Osteoblast (primary cell): ENCODE data around the gene NFIA. TPM values are rescaled to one million over a fixed set of nuclear protein-coding genes. Genes with fewer than 3 reads are reported as not detected.

Experiments used
- DNase-seq: peaks from one replicate; pipeline ENCODE4 v3.0.0; 2011; ENCODE audit warnings: low spot score, mixed read lengths; ENCODE audit not compliant: insufficient read length; ENCODE audit errors: missing footprints
- H2AFZ ChIP-seq: 2 replicates; pipeline ENCODE4 v1.6.0; 2011; ENCODE audit warnings: mild to moderate bottlenecking, low read length
- H3K27ac ChIP-seq: 2 replicates; pipeline ENCODE4 v1.5.1; 2011; ENCODE audit warnings: mild to moderate bottlenecking, low read depth, low read length, moderate library complexity
- H3K27me3 ChIP-seq: 2 replicates; pipeline ENCODE4 v1.6.0; 2012; ENCODE audit warnings: mild to moderate bottlenecking, control low read depth, inconsistent platforms, low read length, moderate library complexity; ENCODE audit not compliant: insufficient read depth
- H3K36me3 ChIP-seq: 2 replicates; pipeline ENCODE4 v1.5.1; 2011; ENCODE audit warnings: mild to moderate bottlenecking, low read length, control low read depth, moderate library complexity; ENCODE audit not compliant: insufficient read depth
- H3K4me1 ChIP-seq: 2 replicates; pipeline ENCODE4 v1.5.1; 2011; ENCODE audit warnings: mild to moderate bottlenecking, low read length, control low read depth, moderate library complexity; ENCODE audit not compliant: insufficient read depth
- H3K4me2 ChIP-seq: 2 replicates; pipeline ENCODE4 v1.6.0; 2011; ENCODE audit warnings: mild to moderate bottlenecking, low read length; ENCODE audit not compliant: insufficient read depth
- H3K4me3 ChIP-seq: fragments of 200-600 bp; sonication (generic); 3 replicates; pipeline ENCODE4 v1.5.1; 2012; ENCODE audit warnings: mild to moderate bottlenecking, low read length, inconsistent platforms; ENCODE audit not compliant: insufficient read depth
- H3K79me2 ChIP-seq: 2 replicates; pipeline ENCODE4 v1.6.0; 2012; ENCODE audit warnings: mild to moderate bottlenecking, low read length, control low read depth, inconsistent platforms; ENCODE audit not compliant: insufficient read depth
- H3K9me3 ChIP-seq: 2 replicates; pipeline ENCODE4 v1.5.1; 2011; ENCODE audit warnings: low read depth, low read length, control low read depth
- H4K20me1 ChIP-seq: 2 replicates; pipeline ENCODE4 v1.6.0; 2012; ENCODE audit warnings: mild to moderate bottlenecking, low read length, control low read depth; ENCODE audit not compliant: insufficient read depth
- total RNA-seq: library from RNA; depleted of rRNA; stranded (reverse); fragments of >200 nt; gene quantifications from 2 replicates; pipeline ENCODE4 v1.2.3, GENCODE V29; 2012
- TF ChIP-seq, protein P1 (sequence below): IDR thresholded peaks from 2 replicates; pipeline ENCODE4 v1.5.1; 2011; ENCODE audit warnings: mild to moderate bottlenecking, low read depth, low read length, moderate library complexity; ENCODE audit errors: extremely low read depth

NFIA gene
- total RNA-seq, 1 donor, result 7.2 TPM

GRCh38 chr1:61300899-61301298 is 218.5 kb downstream of the NFIA start:
- no peaks in the 10 kb centered on the region for H3K27me3 ChIP-seq
- no peaks in the 10 kb centered on the region for H4K20me1 ChIP-seq
- H3K27ac ChIP-seq, result no peak overlapping the region
- H3K36me3 ChIP-seq, result no peaks in the 10 kb centered on the region
- no peak overlapping the region for H2AFZ ChIP-seq
- no peaks in the 10 kb centered on the region for H3K9me3 ChIP-seq
- H3K4me1 ChIP-seq, result peaks cover 9% of the 10 kb centered on the region
- no peak overlapping the region for H3K4me2 ChIP-seq
- TF ChIP-seq, protein P1, sequence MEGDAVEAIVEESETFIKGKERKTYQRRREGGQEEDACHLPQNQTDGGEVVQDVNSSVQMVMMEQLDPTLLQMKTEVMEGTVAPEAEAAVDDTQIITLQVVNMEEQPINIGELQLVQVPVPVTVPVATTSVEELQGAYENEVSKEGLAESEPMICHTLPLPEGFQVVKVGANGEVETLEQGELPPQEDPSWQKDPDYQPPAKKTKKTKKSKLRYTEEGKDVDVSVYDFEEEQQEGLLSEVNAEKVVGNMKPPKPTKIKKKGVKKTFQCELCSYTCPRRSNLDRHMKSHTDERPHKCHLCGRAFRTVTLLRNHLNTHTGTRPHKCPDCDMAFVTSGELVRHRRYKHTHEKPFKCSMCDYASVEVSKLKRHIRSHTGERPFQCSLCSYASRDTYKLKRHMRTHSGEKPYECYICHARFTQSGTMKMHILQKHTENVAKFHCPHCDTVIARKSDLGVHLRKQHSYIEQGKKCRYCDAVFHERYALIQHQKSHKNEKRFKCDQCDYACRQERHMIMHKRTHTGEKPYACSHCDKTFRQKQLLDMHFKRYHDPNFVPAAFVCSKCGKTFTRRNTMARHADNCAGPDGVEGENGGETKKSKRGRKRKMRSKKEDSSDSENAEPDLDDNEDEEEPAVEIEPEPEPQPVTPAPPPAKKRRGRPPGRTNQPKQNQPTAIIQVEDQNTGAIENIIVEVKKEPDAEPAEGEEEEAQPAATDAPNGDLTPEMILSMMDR, result no peak
- DNase-seq, result no peak
- H3K79me2 ChIP-seq, result no peaks in the 10 kb centered on the region
- H3K4me3 ChIP-seq, result no peak overlapping the region

GRCh38 chr1:61301824-61302657 is 219.7 kb downstream of the NFIA start:
- TF ChIP-seq, protein P1, result no peak
- Histone ChIP-seq H3K36me3 (no peaks in the 10 kb centered on the region), H3K4me2 (peak overlapping the region; percentile 10), H3K79me2 (no peaks in the 10 kb centered on the region), H3K27ac (peak overlapping the region; percentile 70), H3K4me1 (peaks cover 9% of the 10 kb centered on the region), H2AFZ (no peak overlapping the region), H3K9me3 (no peaks in the 10 kb centered on the region), H3K27me3 (no peaks in the 10 kb centered on the region), H4K20me1 (no peaks in the 10 kb centered on the region), H3K4me3 (no peak overlapping the region)
- peak; percentile 77 for DNase-seq

DNA sequence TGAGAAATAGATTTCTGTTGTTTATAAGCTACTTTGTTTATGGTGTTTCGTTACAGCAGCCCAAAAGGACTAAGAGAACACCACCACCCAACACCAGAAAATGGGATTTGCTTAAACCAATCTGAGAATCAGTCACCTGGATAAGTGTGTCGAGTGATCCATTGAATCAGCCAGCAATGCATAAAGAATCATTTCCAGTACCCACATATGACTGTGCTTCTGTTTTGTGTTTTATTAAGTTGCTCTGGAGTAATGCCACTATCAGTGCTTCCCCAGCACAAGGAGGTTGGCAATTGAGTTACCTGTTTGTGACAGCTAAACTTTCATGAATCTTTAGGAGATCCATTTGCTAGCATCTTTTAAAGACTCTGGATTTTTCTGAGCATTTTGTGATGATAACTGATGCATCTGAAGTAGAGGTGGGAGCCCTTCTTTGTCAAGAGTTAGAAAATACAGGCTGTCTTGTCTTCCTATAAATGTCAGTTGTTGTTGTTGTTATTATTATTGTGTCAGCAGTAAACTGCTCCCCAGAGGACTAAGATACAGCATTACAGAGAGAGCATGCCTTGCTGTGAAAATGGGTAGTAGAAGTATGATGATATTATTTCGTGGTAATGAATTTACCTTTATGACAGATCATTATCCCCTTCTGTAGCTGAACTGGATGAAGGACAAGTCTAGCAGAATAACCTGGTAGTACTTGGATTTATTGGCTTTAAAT is 225.2 kb downstream of the NFIA start:
- H3K79me2 ChIP-seq, result no peaks in the 10 kb centered on the region
- TF ChIP-seq, protein P1, result no peak

GRCh38 chr1:61310057-61310456 is 227.7 kb downstream of the NFIA start:
- TF ChIP-seq, protein P1, result no peak
- H3K4me3 ChIP-seq, result no peak overlapping the region

More for the DNA sequence above, 225.2 kb downstream of the NFIA start:
- DNase-seq, result no peak
- no peaks in the 10 kb centered on the region for H4K20me1 ChIP-seq
- no peaks in the 10 kb centered on the region for H3K9me3 ChIP-seq
- no peak overlapping the region for H3K4me3 ChIP-seq
- no peaks in the 10 kb centered on the region for H3K36me3 ChIP-seq
- H3K27ac ChIP-seq, result no peak overlapping the region
- H2AFZ ChIP-seq, result no peak overlapping the region
- H3K4me1 ChIP-seq, result peaks cover 1% of the 10 kb centered on the region
- H3K4me2 ChIP-seq, result no peak overlapping the region
- no peaks in the 10 kb centered on the region for H3K27me3 ChIP-seq

More at GRCh38 chr1:61310057-61310456, 227.7 kb downstream of the NFIA start:
- no peaks in the 10 kb centered on the region for H3K27me3 ChIP-seq
- no peak overlapping the region for H3K27ac ChIP-seq
- no peaks in the 10 kb centered on the region for H3K4me1 ChIP-seq
- H3K4me2 ChIP-seq, result no peak overlapping the region
- H3K9me3 ChIP-seq, result no peaks in the 10 kb centered on the region
- no peaks in the 10 kb centered on the region for H3K36me3 ChIP-seq
- no peak for DNase-seq
- no peaks in the 10 kb centered on the region for H3K79me2 ChIP-seq
- no peak overlapping the region for H2AFZ ChIP-seq
- no peaks in the 10 kb centered on the region for H4K20me1 ChIP-seq
